Endothelial cell (in vitro differentiated cells): Measurements from ENCODE around the gene PABPC3. TPM values are rescaled to one million over a fixed set of nuclear protein-coding genes. Genes with fewer than 3 reads are reported as not detected.
A peak's percentile ranks its signal among the peaks of the same experiment; 100 is the strongest.

Source experiments
- DNase-seq: peaks from one replicate; pipeline ENCODE4 v3.0.0; 2021; ENCODE audit warnings: low spot score
- H3K27ac Mint-ChIP-seq: one replicate; pipeline ENCODE4 v1.8.0; 2021; ENCODE audit warnings: mixed read lengths, inconsistent platforms; ENCODE audit not compliant: unreplicated experiment
- H3K27me3 Mint-ChIP-seq: one replicate; pipeline ENCODE4 v1.8.0; 2021; ENCODE audit warnings: mild to moderate bottlenecking, moderate library complexity, mixed read lengths, inconsistent platforms; ENCODE audit not compliant: unreplicated experiment
- H3K36me3 Mint-ChIP-seq: one replicate; pipeline ENCODE4 v1.8.0; 2021; ENCODE audit warnings: mild to moderate bottlenecking, low read depth, mixed read lengths, inconsistent platforms; ENCODE audit not compliant: unreplicated experiment
- H3K4me1 Mint-ChIP-seq: one replicate; pipeline ENCODE4 v1.8.0; 2021; ENCODE audit warnings: mild to moderate bottlenecking, mixed read lengths, inconsistent platforms; ENCODE audit not compliant: unreplicated experiment
- H3K4me3 Mint-ChIP-seq: one replicate; pipeline ENCODE4 v1.8.0; 2021; ENCODE audit warnings: mild to moderate bottlenecking, mixed read lengths, inconsistent platforms; ENCODE audit not compliant: unreplicated experiment
- H3K9me3 Mint-ChIP-seq: one replicate; pipeline ENCODE4 v1.8.0; 2021; ENCODE audit warnings: mixed read lengths, inconsistent platforms; ENCODE audit not compliant: unreplicated experiment
- total RNA-seq: library from RNA; stranded (reverse); fragmentation: NEBNext Ultra II Directional; extraction: Animal tissue kit (Norgen Biotek cat#: 25700); gene quantifications from one replicate; pipeline ENCODE4 v1.2.1, GENCODE V29; 2021; ENCODE audit not compliant: unreplicated experiment
- TF ChIP-seq, protein P1 (sequence below): fragments of 200-600 bp; sonication (generic); IDR thresholded peaks from one replicate; pipeline ENCODE4 v1.5.0; 2021; ENCODE audit warnings: antibody characterized with exemption; ENCODE audit not compliant: unreplicated experiment

The PABPC3 gene
- total RNA-seq, 1 donor from 2014 or later, result 0.44 TPM

DNA sequence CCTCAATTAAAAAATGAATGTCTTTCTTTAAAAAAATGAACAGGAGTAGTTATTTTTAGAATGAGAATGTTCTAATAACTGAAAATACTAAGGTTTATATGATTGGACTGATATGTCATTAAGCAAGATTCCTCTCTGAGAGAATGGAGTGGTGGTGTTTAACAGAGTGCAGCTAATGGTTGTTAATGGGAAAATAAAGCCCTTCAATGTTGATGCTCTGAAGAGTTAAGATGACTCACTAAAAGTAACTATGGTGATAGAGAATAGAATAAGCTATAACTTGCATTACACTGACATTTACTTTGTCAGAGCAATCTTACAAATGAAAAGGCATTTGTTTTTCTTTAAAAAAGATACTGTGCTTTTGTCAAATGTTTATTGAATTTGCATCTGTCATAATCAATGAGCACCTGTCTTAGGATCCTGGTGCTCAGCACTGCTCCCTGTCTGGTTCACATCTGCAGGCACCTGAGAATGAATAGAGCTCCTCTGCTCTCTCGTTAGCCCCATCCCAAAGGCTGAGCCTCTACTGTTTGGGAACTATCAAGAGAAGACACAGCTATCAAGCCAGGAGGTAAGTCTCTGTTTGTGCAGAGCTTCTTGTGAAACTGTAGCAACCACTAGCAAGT lies 15.1 kb downstream of the PABPC3 start:
- H3K4me3 Mint-ChIP-seq, result no peak overlapping the region
- no peak overlapping the region for H3K27ac Mint-ChIP-seq
- no peaks in the 10 kb centered on the region for H3K9me3 Mint-ChIP-seq
- peaks cover 17% of the 10 kb centered on the region for H3K4me1 Mint-ChIP-seq
- peaks cover 5% of the 10 kb centered on the region for H3K36me3 Mint-ChIP-seq
- TF ChIP-seq, protein P1, sequence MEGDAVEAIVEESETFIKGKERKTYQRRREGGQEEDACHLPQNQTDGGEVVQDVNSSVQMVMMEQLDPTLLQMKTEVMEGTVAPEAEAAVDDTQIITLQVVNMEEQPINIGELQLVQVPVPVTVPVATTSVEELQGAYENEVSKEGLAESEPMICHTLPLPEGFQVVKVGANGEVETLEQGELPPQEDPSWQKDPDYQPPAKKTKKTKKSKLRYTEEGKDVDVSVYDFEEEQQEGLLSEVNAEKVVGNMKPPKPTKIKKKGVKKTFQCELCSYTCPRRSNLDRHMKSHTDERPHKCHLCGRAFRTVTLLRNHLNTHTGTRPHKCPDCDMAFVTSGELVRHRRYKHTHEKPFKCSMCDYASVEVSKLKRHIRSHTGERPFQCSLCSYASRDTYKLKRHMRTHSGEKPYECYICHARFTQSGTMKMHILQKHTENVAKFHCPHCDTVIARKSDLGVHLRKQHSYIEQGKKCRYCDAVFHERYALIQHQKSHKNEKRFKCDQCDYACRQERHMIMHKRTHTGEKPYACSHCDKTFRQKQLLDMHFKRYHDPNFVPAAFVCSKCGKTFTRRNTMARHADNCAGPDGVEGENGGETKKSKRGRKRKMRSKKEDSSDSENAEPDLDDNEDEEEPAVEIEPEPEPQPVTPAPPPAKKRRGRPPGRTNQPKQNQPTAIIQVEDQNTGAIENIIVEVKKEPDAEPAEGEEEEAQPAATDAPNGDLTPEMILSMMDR, result no peak
- no peak for DNase-seq
- peaks cover 3% of the 10 kb centered on the region for H3K27me3 Mint-ChIP-seq

DNA sequence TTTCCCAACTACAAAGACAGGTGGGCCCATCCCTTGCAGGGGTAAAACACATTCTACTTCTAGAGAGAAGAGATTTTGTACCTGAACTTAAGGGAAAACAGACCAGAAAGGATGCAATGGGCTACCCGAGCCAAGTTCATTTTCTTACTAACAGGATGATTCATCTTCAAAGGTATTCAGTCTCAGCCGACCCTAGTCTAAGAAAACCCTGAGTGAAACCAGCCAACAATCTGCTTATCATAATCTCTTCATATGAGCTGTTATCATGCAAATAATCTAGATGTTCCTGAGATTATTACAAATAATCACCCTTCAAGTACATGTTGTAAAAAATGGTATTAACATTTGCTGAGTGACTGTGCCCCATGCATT lies 15.6 kb downstream of the PABPC3 start:
- no peak overlapping the region for H3K27ac Mint-ChIP-seq
- peaks cover 17% of the 10 kb centered on the region for H3K4me1 Mint-ChIP-seq
- no peak overlapping the region for H3K4me3 Mint-ChIP-seq
- H3K27me3 Mint-ChIP-seq, result peaks cover 3% of the 10 kb centered on the region
- DNase-seq, result no peak
- H3K9me3 Mint-ChIP-seq, result no peaks in the 10 kb centered on the region
- H3K36me3 Mint-ChIP-seq, result peaks cover 5% of the 10 kb centered on the region
- TF ChIP-seq, protein P1, result no peak

DNA sequence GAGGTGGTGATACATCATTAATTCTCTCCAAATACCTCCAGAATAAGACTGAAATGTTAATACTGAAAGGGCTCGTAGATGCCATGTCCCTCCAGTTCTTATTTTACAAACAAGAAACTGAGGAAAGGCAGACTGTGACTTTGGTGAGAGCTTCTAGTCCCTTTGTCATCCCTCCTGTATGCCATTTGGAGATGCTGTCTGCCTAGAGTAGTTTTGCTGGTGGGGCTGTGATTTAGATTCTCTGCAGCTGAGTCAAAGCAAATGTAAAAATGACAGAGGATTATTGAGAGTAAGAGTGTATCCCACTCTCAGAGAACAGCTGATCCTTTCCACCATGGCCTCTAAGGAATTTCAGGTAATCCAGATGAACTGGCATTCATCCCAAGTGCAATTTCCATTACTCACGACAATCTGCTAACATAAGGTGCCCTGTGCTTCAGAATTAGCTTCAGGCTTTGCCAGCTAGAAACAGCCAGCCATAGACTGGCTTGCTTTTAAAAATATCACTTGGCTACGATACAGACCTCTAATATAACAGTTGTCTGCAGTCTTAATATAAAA lies 16.8 kb downstream of the PABPC3 start:
- Mint-ChIP-seq H3K27me3 (peaks cover 4% of the 10 kb centered on the region), H3K36me3 (peaks cover 5% of the 10 kb centered on the region), H3K27ac (no peak overlapping the region), H3K9me3 (no peaks in the 10 kb centered on the region), H3K4me3 (no peak overlapping the region), H3K4me1 (peaks cover 17% of the 10 kb centered on the region)
- no peak for DNase-seq
- TF ChIP-seq, protein P1, result no peak

DNA sequence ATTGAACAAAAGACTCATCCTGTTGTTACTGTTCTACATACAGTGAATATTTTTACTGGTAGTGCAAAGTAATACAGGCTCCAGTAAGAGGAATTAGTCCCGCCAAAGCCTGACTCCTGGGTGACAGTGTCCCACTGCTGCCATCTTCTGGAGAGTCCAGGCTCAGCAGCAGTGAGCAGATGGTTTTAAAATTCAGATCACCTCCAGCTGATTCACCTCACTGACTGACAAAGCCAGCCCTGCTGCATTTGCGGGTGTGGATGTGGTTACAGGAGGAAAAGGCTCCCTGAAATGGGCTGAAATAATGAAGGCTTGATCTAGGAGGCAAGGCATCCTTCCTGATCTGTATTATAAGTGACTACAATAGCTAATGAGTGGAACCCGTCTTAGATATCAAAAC lies 18.3 kb downstream of the PABPC3 start:
- Mint-ChIP-seq H3K4me1 (peaks cover 17% of the 10 kb centered on the region), H3K36me3 (peaks cover 5% of the 10 kb centered on the region), H3K27ac (no peak overlapping the region), H3K4me3 (no peak overlapping the region), H3K27me3 (peaks cover 4% of the 10 kb centered on the region), H3K9me3 (no peaks in the 10 kb centered on the region)
- peak; percentile 88 for DNase-seq
- TF ChIP-seq, protein P1, result peak; percentile 66

DNA sequence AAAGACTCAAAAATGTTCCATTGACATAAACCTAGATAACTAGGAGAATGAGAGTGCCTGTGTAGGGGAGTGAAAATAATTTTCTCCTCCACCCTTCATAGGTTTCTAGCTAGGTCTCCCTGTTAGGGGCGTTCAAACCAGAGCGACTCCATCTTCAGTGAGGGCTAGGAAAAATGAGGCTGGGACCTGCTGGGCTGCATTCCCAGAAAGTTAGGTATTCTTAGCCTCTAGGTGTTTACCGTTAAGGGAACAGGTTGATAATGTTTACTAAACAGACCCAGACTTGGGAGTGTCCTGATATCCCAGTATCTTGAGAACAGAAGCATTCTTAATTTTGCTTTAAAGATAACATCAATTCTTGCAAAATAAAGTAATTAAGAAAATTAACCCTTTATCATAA lies 20.1 kb downstream of the PABPC3 start:
- H3K4me1 Mint-ChIP-seq, result peaks cover 17% of the 10 kb centered on the region
- H3K4me3 Mint-ChIP-seq, result no peak overlapping the region
- TF ChIP-seq, protein P1, result no peak
- no peaks in the 10 kb centered on the region for H3K9me3 Mint-ChIP-seq
- H3K27ac Mint-ChIP-seq, result no peak overlapping the region
- H3K27me3 Mint-ChIP-seq, result peaks cover 4% of the 10 kb centered on the region
- no peak for DNase-seq
- H3K36me3 Mint-ChIP-seq, result peaks cover 5% of the 10 kb centered on the region
